SK-N-SH (cell line): ENCODE data around the gene RAPGEF2. TPM values are rescaled to one million over a fixed set of nuclear protein-coding genes. Genes with fewer than 3 reads are reported as not detected.

Source experiments
- CTCF ChIA-PET: fragments of 300-600, 350-600 bp; formaldehyde crosslinking; extraction: SDS; loops from one replicate; lab custom pipeline; 2021; lab: Yijun Ruan, JAX
- POLR2A ChIA-PET: fragments of 350-600 bp; sonication (Branson Sonifier 250); formaldehyde crosslinking; extraction: SDS; loops from one replicate; lab custom pipeline; 2020; ENCODE audit warnings: antibody characterized with exemption, inconsistent platforms; lab: Yijun Ruan, JAX
- DNase-seq: peaks from one replicate; pipeline ENCODE4 v3.0.0; 2012
- H2AFZ ChIP-seq: fragments of 200-600 bp; sonication (generic); 2 replicates; pipeline ENCODE4 v1.8.1; 2016; ENCODE audit warnings: antibody characterized with exemption, mild to moderate bottlenecking, low read depth
- H3F3A ChIP-seq: fragments of 200-600 bp; sonication (generic); replicated peaks from 2 replicates; pipeline ENCODE3; 2016; ENCODE audit warnings: antibody characterized with exemption, mild to moderate bottlenecking; ENCODE audit not compliant: insufficient read depth
- H3K27ac ChIP-seq, 2 experiments: fragments of 200-500 bp in 1 of 2; fragments of 200-600 bp in 1 of 2; sonication (Bioruptor generic) in 1 of 2; sonication (generic), shearing (Covaris generic) in 1 of 2; 2 replicates each; pipeline versions ENCODE4 v1.5.1 to v1.6.1; 2014 to 2016; ENCODE audit warnings: low read depth in 2 of 2, inconsistent platforms in 1 of 2, low read length in 1 of 2, mild to moderate bottlenecking in 1 of 2, mixed read lengths in 1 of 2
- H3K27me3 ChIP-seq: fragments of 200-600 bp; sonication (generic), shearing (Covaris generic); 2 replicates; pipeline ENCODE4 v1.6.1; 2016; ENCODE audit warnings: mixed run types; ENCODE audit not compliant: insufficient read depth
- H3K36me3 ChIP-seq, 2 experiments: fragments of 200-500 bp in 1 of 2; fragments of 200-600 bp in 1 of 2; sonication (Bioruptor generic) in 1 of 2; sonication (generic) in 1 of 2; replicated peaks in 1 of 2; 2 replicates each; pipeline versions ENCODE3 to v1.5.1; 2014 to 2016; ENCODE audit warnings: low read length in 1 of 2, mild to moderate bottlenecking in 1 of 2; ENCODE audit not compliant: insufficient read depth in 2 of 2, control insufficient read depth in 1 of 2
- H3K4me1 ChIP-seq, 2 experiments: fragments of 200-500 bp in 1 of 2; fragments of 200-600 bp in 1 of 2; sonication (Bioruptor generic) in 1 of 2; sonication (generic), shearing (Covaris generic) in 1 of 2; 2 replicates each; pipeline versions ENCODE4 v1.5.1 to v1.6.1; 2014 to 2016; ENCODE audit warnings: low read depth in 1 of 2, low read length in 1 of 2, mixed run types in 1 of 2; ENCODE audit not compliant: insufficient read depth in 2 of 2, control insufficient read depth in 1 of 2
- H3K4me2 ChIP-seq: fragments of 200-600 bp; sonication (generic), shearing (Covaris generic); 2 replicates; pipeline ENCODE4 v1.6.1; 2017; ENCODE audit warnings: mixed run types
- H3K4me3 ChIP-seq, 2 experiments: fragments of 200-500 bp in 1 of 2; fragments of 200-600 bp in 1 of 2; sonication (Bioruptor generic) in 1 of 2; sonication (generic), shearing (Covaris generic) in 1 of 2; 2 replicates each; pipeline versions ENCODE4 v1.5.1 to v1.8.1; 2014 to 2016; ENCODE audit warnings: low read depth in 2 of 2, inconsistent platforms in 1 of 2, low read length in 1 of 2, mild to moderate bottlenecking in 1 of 2, mixed read lengths in 1 of 2, moderate library complexity in 1 of 2
- H3K79me2 ChIP-seq: fragments of 200-600 bp; sonication (generic); 2 replicates; pipeline ENCODE4 v1.8.1; 2017; ENCODE audit warnings: mild to moderate bottlenecking; ENCODE audit not compliant: insufficient read depth
- H3K9ac ChIP-seq: fragments of 200-600 bp; sonication (generic); 2 replicates; pipeline ENCODE4 v1.6.1; 2017; ENCODE audit warnings: mixed run types
- H3K9me2 ChIP-seq: fragments of 200-600 bp; sonication (generic); 2 replicates; pipeline ENCODE4 v1.6.1; 2017; ENCODE audit warnings: mixed run types
- H3K9me3 ChIP-seq: fragments of 200-600 bp; sonication (generic); 2 replicates; pipeline ENCODE4 v1.6.1; 2017; ENCODE audit warnings: mixed run types, mild to moderate bottlenecking, moderate library complexity
- H4K20me1 ChIP-seq: fragments of 200-600 bp; sonication (generic); 2 replicates; pipeline ENCODE4 v1.6.1; 2017; ENCODE audit warnings: mild to moderate bottlenecking, mixed run types; ENCODE audit not compliant: insufficient read depth
- CHD2 ChIP-seq: fragments of 150-350 bp; IDR thresholded peaks from 2 replicates; pipeline ENCODE4 v1.6.1; 2018; ENCODE audit warnings: low read length; ENCODE audit not compliant: partially characterized antibody
- CTCF ChIP-seq: fragments of 200-600 bp; sonication (generic); IDR thresholded peaks from 2 replicates; pipeline ENCODE4 v1.6.1; 2017; ENCODE audit warnings: antibody characterized with exemption, mild to moderate bottlenecking, moderate library complexity
- FOSL2 ChIP-seq: IDR thresholded peaks from 2 replicates; pipeline ENCODE4 v1.4.0; 2012; ENCODE audit warnings: low read depth, mild to moderate bottlenecking, moderate library complexity, borderline replicate concordance
- FOXJ3 ChIP-seq: sonication (generic); formaldehyde crosslinking; IDR thresholded peaks from 2 replicates; pipeline ENCODE4 v1.5.1; 2020; ENCODE audit warnings: mild to moderate bottlenecking, missing genetic modification reagents
- GATA2 ChIP-seq: sonication (generic); formaldehyde crosslinking; IDR thresholded peaks from 2 replicates; pipeline ENCODE4 v1.5.0; 2020; ENCODE audit warnings: mild to moderate bottlenecking, missing genetic modification reagents
- IRF3 ChIP-seq: fragments of 150-350 bp; IDR thresholded peaks from 2 replicates; pipeline ENCODE4 v1.6.1; 2016; ENCODE audit warnings: mild to moderate bottlenecking, low read depth, low read length
- MAX ChIP-seq: IDR thresholded peaks from 2 replicates; pipeline ENCODE4 v1.4.0; 2012; ENCODE audit warnings: low read depth
- MXI1 ChIP-seq: IDR thresholded peaks from 2 replicates; pipeline ENCODE4 v1.6.1; 2012; ENCODE audit warnings: mild to moderate bottlenecking, low read depth, low read length, improper control_type of control experiment
- NRF1 ChIP-seq: IDR thresholded peaks from 2 replicates; pipeline ENCODE4 v1.6.1; 2012; ENCODE audit warnings: low read depth, mild to moderate bottlenecking, low read length
- POLR2AphosphoS5 ChIP-seq: IDR thresholded peaks from 2 replicates; pipeline ENCODE4 v1.6.1; 2012; ENCODE audit warnings: low read depth, low read length
- RAD21 ChIP-seq: IDR thresholded peaks from 2 replicates; pipeline ENCODE4 v1.6.1; 2012; ENCODE audit warnings: mild to moderate bottlenecking, low read length
- RCOR1 ChIP-seq: fragments of 150-350 bp; IDR thresholded peaks from 2 replicates; pipeline ENCODE4 v1.6.1; 2017; ENCODE audit warnings: antibody characterized with exemption, low read length
- REST ChIP-seq: IDR thresholded peaks from 2 replicates; pipeline ENCODE4 v1.6.1; 2012; ENCODE audit warnings: mild to moderate bottlenecking, low read depth, low read length, moderate library complexity
- TEAD4 ChIP-seq: IDR thresholded peaks from 2 replicates; pipeline ENCODE4 v1.4.0; 2012; ENCODE audit warnings: mild to moderate bottlenecking, borderline replicate concordance; ENCODE audit not compliant: insufficient read depth
- USF1 ChIP-seq: IDR thresholded peaks from 2 replicates; pipeline ENCODE4 v1.4.0; 2012; ENCODE audit warnings: low read depth, borderline replicate concordance
- YY1 ChIP-seq: IDR thresholded peaks from 2 replicates; pipeline ENCODE4 v1.4.0; 2012; ENCODE audit warnings: low read depth, mild to moderate bottlenecking
- ZBTB33 ChIP-seq: IDR thresholded peaks from 2 replicates; pipeline ENCODE4 v1.4.0; 2012; ENCODE audit warnings: low read depth, borderline replicate concordance
- WGBS: methylation state at CpG from one replicate; pipeline ENCODE4 v1.1.6; 2017; ENCODE audit warnings: low lambda C conversion rate; 5-methylcytosine and 5-hydroxymethylcytosine counted together
- polyA plus RNA-seq, 3 experiments: library from polyadenylated mRNA; depleted of rRNA; stranded (reverse); fragments of >200 nt; gene quantifications; 2 replicates each; pipeline ENCODE4 v1.2.3, GENCODE V29; 2012

RAPGEF2 gene
- polyA plus RNA-seq, 1 of the 3 experiments (the other 2 are of a cell fraction), result 19.2 TPM

GRCh38 chr4:159175989-159176375, 73.1 kb downstream of the RAPGEF2 start (continued):
- TF ChIP-seq REST, result no peak

GRCh38 chr4:159177265-159178150, 74.6 kb downstream of the RAPGEF2 start:
- peaks cover 22% of the 10 kb centered on the region for H4K20me1 ChIP-seq
- no peaks in the 10 kb centered on the region for H3K9me3 ChIP-seq
- peaks cover 87% of the 10 kb centered on the region for H3K79me2 ChIP-seq
- CTCF ChIA-PET, result interaction anchor here (1.1 to 2.7 kb wide), 3 partner anchors 39 to 326 kb away, joined by 3 to 18 read pairs (median 3); no protein-coding TSS in a partner anchor
- no peak overlapping the region for H3K27ac ChIP-seq
- no peak overlapping the region for H3K4me3 ChIP-seq
- no peak for TF ChIP-seq ZBTB33
- TF ChIP-seq RCOR1, result no peak
- no peak for TF ChIP-seq CTCF
- TF ChIP-seq FOXJ3, result no peak
- TF ChIP-seq POLR2AphosphoS5, result no peak
- no peak for TF ChIP-seq GATA2 (CRISPR knock-in tag)
- no peak for TF ChIP-seq YY1
- no peak for TF ChIP-seq FOSL2
- no peak for TF ChIP-seq RAD21
- TF ChIP-seq MAX, result no peak
- TF ChIP-seq MXI1, result no peak
- TF ChIP-seq USF1, result no peak
- no peak for TF ChIP-seq TEAD4
- TF ChIP-seq IRF3, result no peak
- no peak for TF ChIP-seq CHD2
- TF ChIP-seq NRF1, result no peak
- TF ChIP-seq, all 33 proteins: peak for 0
- WGBS, result 97% methylated on average over 5 of the region's 5 CpGs
- Histone ChIP-seq H3K36me3 (no peaks in the 10 kb centered on the region), H3K9me2 (no peaks in the 10 kb centered on the region), H3K4me2 (peak overlapping the region; percentile 20; the same call in 1 of the 2 replicates), H2AFZ (no peak overlapping the region), H3K4me1 (peaks cover 6 to 37% of the 10 kb centered on the region in 2 experiments), H3K9ac (no peak overlapping the region), H3K27me3 (no peaks in the 10 kb centered on the region), H3F3A (peaks cover 20% of the 10 kb centered on the region)
- POLR2A ChIA-PET, result no interaction called here
- DNase-seq, result no peak
